Esophagus muscularis mucosa (tissue), 3 donors: Measurements from ENCODE around the gene SPN.
"Not testable (repeated sequence)": the region's sequence is repeated elsewhere in the genome, so short reads cannot be mapped to it uniquely, and the experiment has no call there.

Experiments
- POLR2A ChIP-seq: fragments of 450-650 bp; IDR thresholded peaks from one replicate; pipeline ENCODE4 v1.6.1; 2017; ENCODE audit warnings: antibody characterized with exemption, moderate library complexity, mild to moderate bottlenecking, low read depth
- POLR2AphosphoS5 ChIP-seq, 2 donors: sonication (generic); formaldehyde crosslinking; IDR thresholded peaks; one replicate each; pipeline ENCODE4 v1.6.1; 2017; ENCODE audit warnings: antibody characterized with exemption in 2 of 2
- TF ChIP-seq, protein P1 (sequence below), 3 experiments: fragments of 200-600 bp in 2 of 3; fragments of 450-650 bp in 1 of 3; sonication (generic) in 2 of 3; IDR thresholded peaks; one replicate each; pipeline ENCODE4 v1.5.1; 2017 to 2019; ENCODE audit warnings: antibody characterized with exemption in 3 of 3, mild to moderate bottlenecking in 2 of 3, moderate library complexity in 1 of 3

DNA sequence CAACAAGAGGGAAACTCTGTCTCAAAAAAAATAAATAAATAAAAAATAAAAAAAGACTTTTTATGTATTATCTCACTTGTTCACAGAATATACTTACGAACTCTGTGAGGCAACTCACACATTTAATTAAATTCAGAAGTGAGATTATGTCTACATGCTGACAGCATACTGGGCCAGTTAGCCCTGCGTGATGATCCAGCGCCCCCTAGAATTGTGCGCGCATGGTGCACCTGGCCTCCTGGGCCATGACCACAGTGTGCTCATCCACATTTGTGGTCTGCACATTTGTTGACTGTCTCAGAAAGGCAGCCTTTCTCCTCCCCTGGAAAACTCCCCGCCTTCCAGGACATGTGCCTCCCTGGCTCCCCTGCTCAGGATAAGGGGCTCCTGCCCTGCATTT lies 42.5 kb upstream of the SPN start:
- TF ChIP-seq POLR2AphosphoS5 (IDR thresholded peaks at IDR 0.05); POLR2A: not testable (repeated sequence)
- TF ChIP-seq, protein P1, sequence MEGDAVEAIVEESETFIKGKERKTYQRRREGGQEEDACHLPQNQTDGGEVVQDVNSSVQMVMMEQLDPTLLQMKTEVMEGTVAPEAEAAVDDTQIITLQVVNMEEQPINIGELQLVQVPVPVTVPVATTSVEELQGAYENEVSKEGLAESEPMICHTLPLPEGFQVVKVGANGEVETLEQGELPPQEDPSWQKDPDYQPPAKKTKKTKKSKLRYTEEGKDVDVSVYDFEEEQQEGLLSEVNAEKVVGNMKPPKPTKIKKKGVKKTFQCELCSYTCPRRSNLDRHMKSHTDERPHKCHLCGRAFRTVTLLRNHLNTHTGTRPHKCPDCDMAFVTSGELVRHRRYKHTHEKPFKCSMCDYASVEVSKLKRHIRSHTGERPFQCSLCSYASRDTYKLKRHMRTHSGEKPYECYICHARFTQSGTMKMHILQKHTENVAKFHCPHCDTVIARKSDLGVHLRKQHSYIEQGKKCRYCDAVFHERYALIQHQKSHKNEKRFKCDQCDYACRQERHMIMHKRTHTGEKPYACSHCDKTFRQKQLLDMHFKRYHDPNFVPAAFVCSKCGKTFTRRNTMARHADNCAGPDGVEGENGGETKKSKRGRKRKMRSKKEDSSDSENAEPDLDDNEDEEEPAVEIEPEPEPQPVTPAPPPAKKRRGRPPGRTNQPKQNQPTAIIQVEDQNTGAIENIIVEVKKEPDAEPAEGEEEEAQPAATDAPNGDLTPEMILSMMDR (IDR thresholded peaks at IDR 0.05): peak in 1 of 3 experiments; percentile 16
